ENCODE results near the gene CHIT1. TPM values are rescaled to one million over a fixed set of nuclear protein-coding genes. Genes with fewer than 3 reads are reported as not detected.

The CHIT1 gene
- total and polyA plus RNA-seq, 2 of the 13 experiments (the other 11 are each of a cell fraction or from before 2014, with no cell fraction given) = not detected

DNA sequence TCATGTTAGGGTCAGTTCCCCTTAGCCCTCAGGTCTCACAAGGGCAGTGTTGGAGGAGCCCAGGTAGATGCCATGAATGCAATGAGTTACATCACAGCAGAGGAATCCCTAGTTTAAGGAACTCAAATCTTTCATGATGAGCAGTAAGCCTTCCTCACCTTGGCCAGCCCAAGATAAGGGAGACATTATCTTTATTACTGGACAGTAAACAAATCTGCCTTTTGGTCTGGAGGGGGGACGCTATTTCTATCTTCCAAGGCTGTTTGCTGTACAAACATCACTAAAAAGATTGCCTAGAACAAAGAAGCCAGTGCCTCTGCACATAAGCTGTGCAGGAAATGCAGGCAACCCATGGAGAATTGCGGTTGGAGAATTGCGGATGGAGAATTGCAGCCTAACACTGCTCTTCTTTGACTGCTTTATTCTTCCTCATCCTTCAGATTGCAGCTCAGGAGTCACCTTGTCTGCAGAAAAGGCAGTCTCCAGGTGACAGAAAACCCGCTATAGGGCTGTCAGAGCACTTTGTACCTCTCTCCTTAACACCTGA is 40.7 kb downstream of the CHIT1 start:
- POLR2A ChIA-PET = no interaction called here
- FAIRE-seq = no peak
- peaks cover 0 to 18% of the 10 kb centered on the region in 2 experiments; a peak in 3 of 5 replicates for H3K27me3 ChIP-seq (ENCODE audit: control insufficient read depth in 1 of 2, insufficient read depth in 2 of 2, low read length in 2 of 2)
- ATAC-seq = no peak
- H3K36me3 ChIP-seq (replicated peaks in 1 of 2; ENCODE audit: control insufficient read depth in 1 of 2, insufficient read depth in 2 of 2, low read length in 2 of 2) = no peaks in the 10 kb centered on the region
- no peak overlapping the region for H3K27ac ChIP-seq (ENCODE audit: extremely low read length, insufficient read depth, low read length)
- no peaks in the 10 kb centered on the region for H3K4me1 ChIP-seq (ENCODE audit: insufficient read depth, low read length)
- BruUV-seq (replicated peaks) = no TSS peak
- CTCF ChIA-PET (ENCODE audit: low intra/inter-chr PET ratio, low total read pairs) = no interaction called here
- H2AFZ ChIP-seq (ENCODE audit: low read length) = no peak overlapping the region
- TF ChIP-seq, protein P1, sequence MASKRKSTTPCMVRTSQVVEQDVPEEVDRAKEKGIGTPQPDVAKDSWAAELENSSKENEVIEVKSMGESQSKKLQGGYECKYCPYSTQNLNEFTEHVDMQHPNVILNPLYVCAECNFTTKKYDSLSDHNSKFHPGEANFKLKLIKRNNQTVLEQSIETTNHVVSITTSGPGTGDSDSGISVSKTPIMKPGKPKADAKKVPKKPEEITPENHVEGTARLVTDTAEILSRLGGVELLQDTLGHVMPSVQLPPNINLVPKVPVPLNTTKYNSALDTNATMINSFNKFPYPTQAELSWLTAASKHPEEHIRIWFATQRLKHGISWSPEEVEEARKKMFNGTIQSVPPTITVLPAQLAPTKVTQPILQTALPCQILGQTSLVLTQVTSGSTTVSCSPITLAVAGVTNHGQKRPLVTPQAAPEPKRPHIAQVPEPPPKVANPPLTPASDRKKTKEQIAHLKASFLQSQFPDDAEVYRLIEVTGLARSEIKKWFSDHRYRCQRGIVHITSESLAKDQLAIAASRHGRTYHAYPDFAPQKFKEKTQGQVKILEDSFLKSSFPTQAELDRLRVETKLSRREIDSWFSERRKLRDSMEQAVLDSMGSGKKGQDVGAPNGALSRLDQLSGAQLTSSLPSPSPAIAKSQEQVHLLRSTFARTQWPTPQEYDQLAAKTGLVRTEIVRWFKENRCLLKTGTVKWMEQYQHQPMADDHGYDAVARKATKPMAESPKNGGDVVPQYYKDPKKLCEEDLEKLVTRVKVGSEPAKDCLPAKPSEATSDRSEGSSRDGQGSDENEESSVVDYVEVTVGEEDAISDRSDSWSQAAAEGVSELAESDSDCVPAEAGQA (IDR thresholded peaks at IDR 0.05; ENCODE audit: low read depth) = no peak
- TF ChIP-seq, protein P1 (CRISPR knock-in tag; IDR thresholded peaks at IDR 0.05; ENCODE audit: borderline replicate concordance) = no peak
- TF ChIP-seq ZMYM3 (CRISPR knock-in tag; IDR thresholded peaks at IDR 0.05) (no peak), FOXA1 (IDR thresholded peaks at IDR 0.05) (no peak), FOXA1 (CRISPR knock-in tag; IDR thresholded peaks at IDR 0.05) (peak; percentile 47; the same call in 1 of the 2 replicates), TCF7L2 (IDR thresholded peaks at IDR 0.05; ENCODE audit: low read depth, low read length) (peak; percentile 26; the same call in 1 of the 2 replicates), ZNF598 (CRISPR knock-in tag; IDR thresholded peaks at IDR 0.05; ENCODE audit: borderline replicate concordance) (no peak)
- H3K79me2 ChIP-seq (ENCODE audit: insufficient read depth, low read length) = no peaks in the 10 kb centered on the region
- no peaks in the 10 kb centered on the region for H4K20me1 ChIP-seq (ENCODE audit: insufficient read depth, low read length)
- no peak overlapping the region for H3K4me3 ChIP-seq (replicated peaks in 1 of 3; ENCODE audit: insufficient read depth in 1 of 3, low read depth in 2 of 3, low read length in 3 of 3)
- WGBS (ENCODE audit: low lambda C conversion rate) = 3% methylated on average over 4 of the region's 4 CpGs
- H3K4me2 ChIP-seq (ENCODE audit: low read depth, low read length) = no peak overlapping the region
- H3K9me3 ChIP-seq (ENCODE audit: low read length) = no peaks in the 10 kb centered on the region
- DNase-seq (ENCODE audit: low spot score) = no peak
- in situ Hi-C loops (cut with HindIII; ENCODE audit: extremely low pct_ligation_motif_present, low pct_unique_long_range_greater_than_20kb) = no loop called here
- no peak overlapping the region for H3K9ac ChIP-seq (ENCODE audit: insufficient read depth, low read depth, low read length)
- intact Hi-C loops (cut with micrococcal nuclease; ENCODE audit: unreplicated experiment) = no loop called here

Measured in HepG2 (cell line).